Suprapubic skin (tissue), 3 donors: ENCODE measurements around the gene PNMA1.

Experiments
- CTCF ChIP-seq, 2 donors: fragments of 200-600 bp in 1 of 2; fragments of 450-650 bp in 1 of 2; sonication (generic) in 1 of 2; IDR thresholded peaks; one replicate each; pipeline ENCODE4 v1.5.1; 2016 to 2019; ENCODE audit warnings: antibody characterized with exemption in 2 of 2, mild to moderate bottlenecking in 1 of 2, moderate library complexity in 1 of 2
- EP300 ChIP-seq: sonication (generic); formaldehyde crosslinking; IDR thresholded peaks from one replicate; pipeline ENCODE4 v1.6.1; 2017; ENCODE audit warnings: antibody characterized with exemption
- POLR2A ChIP-seq, 2 donors: fragments of 450-650 bp; IDR thresholded peaks; one replicate each; pipeline ENCODE4 v1.6.1; 2017; ENCODE audit warnings: antibody characterized with exemption in 2 of 2, mild to moderate bottlenecking in 2 of 2, moderate library complexity in 2 of 2

DNA sequence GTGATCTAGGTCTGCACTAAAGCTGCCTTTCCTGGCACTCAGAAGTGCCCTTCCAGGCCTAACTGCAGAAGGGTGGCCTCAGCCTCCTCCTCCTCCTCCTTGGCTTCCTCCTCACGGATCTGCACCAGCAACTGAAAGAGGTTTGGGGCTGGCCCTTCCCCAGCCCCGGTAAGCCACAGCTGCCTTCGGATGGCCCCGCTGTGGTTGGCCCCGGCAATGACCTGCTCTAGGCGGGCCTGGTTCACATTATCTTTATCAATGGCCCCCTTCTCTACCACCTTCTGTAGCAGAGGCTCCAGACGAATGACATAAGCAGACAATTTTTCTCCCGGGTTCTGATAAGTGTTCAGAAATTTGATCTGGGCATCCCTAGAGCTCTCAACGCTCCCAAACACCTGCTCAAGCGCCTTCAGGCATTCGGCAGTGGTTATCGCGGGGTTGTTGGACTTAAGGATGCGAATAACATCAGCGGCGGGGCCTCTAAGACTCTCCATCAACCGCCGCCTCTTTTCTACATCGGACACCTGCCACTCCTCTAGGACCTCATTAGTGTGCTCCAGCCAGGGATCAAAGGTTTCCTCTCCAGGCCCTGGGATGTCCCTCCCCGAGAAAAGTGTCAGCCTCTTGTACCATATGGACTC is 1.5 kb downstream of the PNMA1 start:
- TF ChIP-seq CTCF (IDR thresholded peaks at IDR 0.05), result no peak
- TF ChIP-seq POLR2A (IDR thresholded peaks at IDR 0.05), result no peak
- no peak for TF ChIP-seq EP300
